ACC112 (cell line): Measurements from ENCODE around the gene CELF1.
A peak's percentile ranks its signal among the peaks of the same experiment; 100 is the strongest.

Experiments used
- H2AFZ ChIP-seq: fragments of 200-600 bp; sonication (generic); one replicate; pipeline ENCODE4 v1.6.0; 2017; ENCODE audit warnings: antibody characterized with exemption, low read length; ENCODE audit not compliant: unreplicated experiment
- H3K27ac ChIP-seq: fragments of 200-600 bp; sonication (generic); 2 replicates; pipeline ENCODE4 v1.5.1; 2014; ENCODE audit warnings: low read depth, mild to moderate bottlenecking, antibody characterized with exemption, low read length, moderate library complexity
- H3K27me3 ChIP-seq: fragments of 200-600 bp; sonication (generic); 2 replicates; pipeline ENCODE4 v1.6.1; 2014; ENCODE audit warnings: mild to moderate bottlenecking, antibody characterized with exemption, low read length, moderate library complexity, mixed read lengths; ENCODE audit not compliant: insufficient read depth
- H3K36me3 ChIP-seq: fragments of 200-600 bp; sonication (generic); 2 replicates; pipeline ENCODE4 v1.6.1; 2016; ENCODE audit warnings: mild to moderate bottlenecking, antibody characterized with exemption, low read length, moderate library complexity, mixed read lengths; ENCODE audit not compliant: insufficient read depth
- H3K4me1 ChIP-seq: fragments of 200-600 bp; sonication (generic); one replicate; pipeline ENCODE4 v1.6.1; 2016; ENCODE audit warnings: low read length, mixed read lengths; ENCODE audit not compliant: insufficient read depth, unreplicated experiment, control insufficient read depth
- H3K4me3 ChIP-seq: fragments of 200-600 bp; sonication (generic); 2 replicates; pipeline ENCODE4 v1.5.1; 2014; ENCODE audit warnings: mild to moderate bottlenecking, low read depth, low read length
- H3K79me2 ChIP-seq: fragments of 200-600 bp; sonication (generic); one replicate; pipeline ENCODE4 v1.6.0; 2016; ENCODE audit warnings: low read length; ENCODE audit not compliant: control insufficient read depth, unreplicated experiment, insufficient read depth

Gene CELF1

GRCh38 chr11:47509077-47509536 lies 43.8 kb downstream of the CELF1 start:
- H3K27me3 ChIP-seq: no peaks in the 10 kb centered on the region
- peaks cover 92% of the 10 kb centered on the region for H3K79me2 ChIP-seq
- H3K36me3 ChIP-seq: no peaks in the 10 kb centered on the region
- H3K27ac ChIP-seq: no peak overlapping the region
- H2AFZ ChIP-seq: no peak overlapping the region
- no peak overlapping the region for H3K4me3 ChIP-seq
- peaks cover 62% of the 10 kb centered on the region for H3K4me1 ChIP-seq

DNA sequence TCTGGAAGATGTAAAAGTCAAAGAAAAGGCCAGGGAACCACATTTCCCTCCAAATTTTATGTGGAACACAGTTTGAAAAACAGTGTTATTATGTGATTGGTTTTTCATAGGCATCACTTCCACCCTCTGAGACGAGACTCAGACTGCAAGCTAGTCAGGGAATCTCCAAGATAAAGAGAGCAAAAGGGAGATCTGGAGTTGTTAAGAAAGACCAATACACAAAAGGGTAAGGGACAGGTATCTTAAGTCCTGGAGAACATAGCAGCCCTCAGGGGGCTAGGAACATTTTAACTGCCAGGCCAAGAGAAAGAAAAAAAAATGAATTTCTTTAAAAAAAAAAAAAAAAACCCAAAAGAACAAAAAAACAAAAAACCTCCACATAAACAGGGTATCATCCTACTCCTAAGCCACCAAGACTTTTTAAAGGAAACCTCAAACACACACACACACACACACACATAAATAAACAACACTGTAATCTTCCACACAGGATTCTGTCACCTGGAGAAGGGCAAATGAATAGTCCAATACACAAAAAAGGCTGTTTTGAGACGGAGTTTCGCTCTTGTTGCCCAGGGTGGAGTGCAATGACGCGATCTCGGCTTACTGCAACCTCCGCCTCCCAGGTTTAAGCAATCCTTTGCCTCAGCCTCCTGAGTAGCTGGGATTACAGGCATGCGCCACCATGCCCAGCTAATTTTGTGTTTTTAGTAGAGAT lies 44.5 kb downstream of the CELF1 start:
- H3K4me1 ChIP-seq: peaks cover 61% of the 10 kb centered on the region
- no peaks in the 10 kb centered on the region for H3K36me3 ChIP-seq
- H2AFZ ChIP-seq: no peak overlapping the region
- no peak overlapping the region for H3K4me3 ChIP-seq
- H3K27ac ChIP-seq: no peak overlapping the region
- H3K79me2 ChIP-seq: peaks cover 96% of the 10 kb centered on the region
- no peaks in the 10 kb centered on the region for H3K27me3 ChIP-seq

DNA sequence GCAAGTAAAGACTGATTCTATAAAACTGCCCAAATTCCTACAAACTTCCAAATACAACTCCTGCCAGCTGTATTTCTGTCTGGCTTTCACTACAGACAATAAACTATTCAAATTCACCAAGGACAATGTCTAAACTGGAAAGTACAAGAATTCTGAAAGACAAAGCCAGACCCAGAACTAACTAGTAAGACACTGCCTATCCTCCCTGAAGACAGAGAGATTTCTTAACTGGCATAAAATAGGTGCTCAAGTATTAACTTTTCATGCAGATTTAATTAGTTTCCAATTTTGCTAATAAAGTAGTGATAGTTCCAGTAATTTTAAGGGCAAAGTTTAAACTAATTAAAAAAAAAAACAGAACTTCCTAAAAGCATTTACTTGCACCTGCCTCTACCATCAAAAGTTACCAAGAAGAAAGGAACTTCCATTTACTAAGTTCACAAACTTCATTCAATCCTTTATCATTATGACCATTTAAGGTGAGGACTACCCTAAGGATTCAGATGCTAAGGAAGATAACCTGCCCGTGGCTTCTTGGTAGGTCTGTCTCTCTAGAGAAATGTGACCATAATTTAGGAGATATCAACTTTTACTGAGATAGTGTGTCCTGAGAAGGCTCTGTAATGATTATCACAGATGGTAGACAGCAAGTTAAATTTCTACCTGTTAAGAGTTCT lies 45.2 kb downstream of the CELF1 start:
- H3K4me3 ChIP-seq: no peak overlapping the region
- no peaks in the 10 kb centered on the region for H3K27me3 ChIP-seq
- H2AFZ ChIP-seq: no peak overlapping the region
- peaks cover 55% of the 10 kb centered on the region for H3K4me1 ChIP-seq
- peak overlapping the region; percentile 13 for H3K27ac ChIP-seq
- peaks cover 96% of the 10 kb centered on the region for H3K79me2 ChIP-seq
- H3K36me3 ChIP-seq: no peaks in the 10 kb centered on the region

GRCh38 chr11:47506795-47507562 lies 46.0 kb downstream of the CELF1 start:
- Histone ChIP-seq H3K27ac (peak overlapping the region; percentile 13), H3K79me2 (peaks cover 97% of the 10 kb centered on the region), H3K4me3 (no peak overlapping the region), H3K27me3 (no peaks in the 10 kb centered on the region), H2AFZ (no peak overlapping the region), H3K36me3 (peaks cover 4% of the 10 kb centered on the region; the same call in 1 of the 2 replicates), H3K4me1 (peaks cover 48% of the 10 kb centered on the region)

DNA sequence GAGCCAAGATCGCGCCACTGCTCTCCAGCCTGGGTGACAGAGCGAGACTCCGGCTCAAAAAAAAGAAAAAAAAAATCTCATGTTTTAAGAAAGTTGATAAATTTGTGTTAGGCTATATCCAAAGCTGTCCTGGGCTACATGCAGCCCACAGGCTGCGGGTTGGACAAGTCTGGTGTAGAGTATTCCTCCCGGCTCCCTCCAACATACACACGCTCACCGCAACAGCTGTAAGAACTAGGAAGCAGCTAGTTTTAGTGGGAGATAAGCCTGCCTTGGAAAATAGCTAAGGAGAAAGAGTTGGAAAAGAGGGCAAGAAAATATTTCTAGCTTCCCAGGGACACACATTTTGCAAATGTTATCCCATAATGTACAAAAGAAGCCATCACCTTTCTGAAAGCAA lies 46.6 kb downstream of the CELF1 start:
- H3K79me2 ChIP-seq: peaks cover 95% of the 10 kb centered on the region
- H3K4me1 ChIP-seq: peaks cover 42% of the 10 kb centered on the region
- H3K27me3 ChIP-seq: no peaks in the 10 kb centered on the region
- H3K36me3 ChIP-seq: peaks cover 5% of the 10 kb centered on the region; the same call in 1 of the 2 replicates
- H3K27ac ChIP-seq: no peak overlapping the region; the same call in 1 of the 2 replicates
- H2AFZ ChIP-seq: no peak overlapping the region
- H3K4me3 ChIP-seq: no peak overlapping the region

- peaks cover 95% of the 10 kb centered on the region for H3K79me2 ChIP-seq
- no peak overlapping the region for H2AFZ ChIP-seq
- H3K27ac ChIP-seq: no peak overlapping the region
- no peak overlapping the region for H3K4me3 ChIP-seq
- peaks cover 28% of the 10 kb centered on the region for H3K4me1 ChIP-seq
- no peaks in the 10 kb centered on the region for H3K27me3 ChIP-seq
- H3K36me3 ChIP-seq: peaks cover 14% of the 10 kb centered on the region
These were observed 48.0 kb downstream of the CELF1 start for GRCh38 chr11:47504910-47505309.

DNA sequence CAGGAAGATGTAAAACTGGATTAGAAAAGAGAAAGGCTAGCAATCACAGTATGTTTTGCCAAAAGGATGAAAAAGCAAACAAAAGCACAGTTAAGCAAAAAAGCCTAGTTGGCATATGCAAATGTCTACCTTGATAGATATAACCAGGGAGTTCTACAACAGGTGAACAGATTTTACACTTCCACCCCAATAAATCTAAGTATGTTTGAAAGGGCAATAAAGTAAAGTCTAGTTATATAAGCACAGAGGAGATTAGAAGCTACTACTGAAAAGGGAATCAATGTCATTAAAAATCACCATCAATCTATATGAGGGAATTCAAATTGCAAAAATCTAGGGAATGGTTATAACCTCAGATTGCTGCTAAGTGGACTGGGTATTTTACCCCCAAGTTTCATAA lies 49.7 kb downstream of the CELF1 start:
- no peak overlapping the region for H3K27ac ChIP-seq

GRCh38 chr11:47502767-47503166 lies 50.2 kb downstream of the CELF1 start:
- Histone ChIP-seq H3K36me3 (peaks cover 26% of the 10 kb centered on the region), H3K27ac (no peak overlapping the region), H3K4me3 (no peak overlapping the region), H3K27me3 (no peaks in the 10 kb centered on the region), H3K4me1 (peaks cover 15% of the 10 kb centered on the region), H2AFZ (no peak overlapping the region), H3K79me2 (peaks cover 95% of the 10 kb centered on the region)

More for the DNA sequence above, 49.7 kb downstream of the CELF1 start:
- peaks cover 19% of the 10 kb centered on the region for H3K4me1 ChIP-seq
- H3K79me2 ChIP-seq: peaks cover 96% of the 10 kb centered on the region
- H3K36me3 ChIP-seq: peaks cover 23% of the 10 kb centered on the region
- H3K27me3 ChIP-seq: no peaks in the 10 kb centered on the region
- no peak overlapping the region for H3K4me3 ChIP-seq
- H2AFZ ChIP-seq: no peak overlapping the region

GRCh38 chr11:47501101-47501500 lies 51.8 kb downstream of the CELF1 start:
- H3K27me3 ChIP-seq: no peaks in the 10 kb centered on the region
- H3K4me3 ChIP-seq: no peak overlapping the region
- peaks cover 95% of the 10 kb centered on the region for H3K79me2 ChIP-seq
- no peak overlapping the region for H3K27ac ChIP-seq
- no peak overlapping the region for H2AFZ ChIP-seq
- no peaks in the 10 kb centered on the region for H3K4me1 ChIP-seq
- H3K36me3 ChIP-seq: peaks cover 30% of the 10 kb centered on the region

- Histone ChIP-seq H3K36me3 (peaks cover 30% of the 10 kb centered on the region), H3K4me1 (peaks cover 7% of the 10 kb centered on the region), H2AFZ (no peak overlapping the region), H3K4me3 (no peak overlapping the region), H3K27me3 (no peaks in the 10 kb centered on the region), H3K79me2 (peaks cover 92% of the 10 kb centered on the region), H3K27ac (no peak overlapping the region)
These were observed 52.8 kb downstream of the CELF1 start for GRCh38 chr11:47500121-47500520.
